ENCODE results near the gene ZNG1A.
"Not testable (repeated sequence)": the region's sequence is repeated elsewhere in the genome, so short reads cannot be mapped to it uniquely, and the experiment has no call there.

DNA sequence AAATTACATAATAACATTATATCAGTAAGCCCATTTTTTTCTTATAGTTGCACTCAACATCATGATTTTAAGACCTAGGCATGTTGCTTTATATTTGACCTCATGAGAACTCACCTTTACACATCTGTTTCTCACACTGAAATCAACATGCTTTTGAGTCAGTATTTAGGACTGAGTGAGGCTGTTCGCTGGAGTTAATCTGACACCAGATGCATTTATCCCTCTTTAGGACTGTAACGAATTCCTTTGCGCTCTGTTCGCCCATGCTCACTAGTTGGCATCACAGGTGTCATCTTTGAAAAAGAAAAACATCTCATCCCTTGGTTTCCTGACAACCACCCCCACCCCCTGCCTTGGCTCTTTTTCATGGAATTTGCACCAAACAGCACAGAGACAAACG, 84.9 kb downstream of the ZNG1A start:
- not testable (repeated sequence) for TF ChIP-seq CTCF (IDR thresholded peaks at IDR 0.05 in 8 of 11, conservative IDR thresholded peaks at IDR 0.05 in 3 of 11); POLR2A (IDR thresholded peaks at IDR 0.05)
